ENCODE data around the gene DNTT. TPM values are rescaled to one million over a fixed set of nuclear protein-coding genes. Genes with fewer than 3 reads are reported as not detected.

Gene DNTT
- total and polyA plus RNA-seq, 2 of the 13 experiments (the other 11 are each of a cell fraction or from before 2014, with no cell fraction given) = not detected

DNA sequence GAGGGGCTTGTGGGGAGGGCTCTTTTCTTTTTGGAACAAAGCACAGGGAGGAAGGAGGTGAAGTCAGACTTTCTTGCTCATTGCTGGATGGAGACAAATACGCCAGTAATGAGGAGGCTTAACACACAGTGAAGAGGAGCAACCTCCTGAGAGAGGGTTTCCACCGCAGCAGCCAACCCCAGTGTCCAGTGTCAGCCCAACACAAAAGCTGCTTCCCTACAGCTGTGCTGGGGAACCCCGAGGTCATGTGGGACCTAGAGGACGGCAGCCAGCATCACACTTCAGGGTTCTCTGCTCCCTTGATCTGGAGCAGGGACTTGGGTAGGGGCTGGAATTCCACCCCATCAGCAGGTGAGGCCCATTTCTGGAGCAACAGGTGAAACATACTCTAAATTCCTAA, 40.6 kb upstream of the DNTT start (continued):
- TF ChIP-seq, protein P1, sequence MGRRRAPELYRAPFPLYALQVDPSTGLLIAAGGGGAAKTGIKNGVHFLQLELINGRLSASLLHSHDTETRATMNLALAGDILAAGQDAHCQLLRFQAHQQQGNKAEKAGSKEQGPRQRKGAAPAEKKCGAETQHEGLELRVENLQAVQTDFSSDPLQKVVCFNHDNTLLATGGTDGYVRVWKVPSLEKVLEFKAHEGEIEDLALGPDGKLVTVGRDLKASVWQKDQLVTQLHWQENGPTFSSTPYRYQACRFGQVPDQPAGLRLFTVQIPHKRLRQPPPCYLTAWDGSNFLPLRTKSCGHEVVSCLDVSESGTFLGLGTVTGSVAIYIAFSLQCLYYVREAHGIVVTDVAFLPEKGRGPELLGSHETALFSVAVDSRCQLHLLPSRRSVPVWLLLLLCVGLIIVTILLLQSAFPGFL (CRISPR knock-in tag; IDR thresholded peaks at IDR 0.05) = no peak
- TF ChIP-seq, protein P2, sequence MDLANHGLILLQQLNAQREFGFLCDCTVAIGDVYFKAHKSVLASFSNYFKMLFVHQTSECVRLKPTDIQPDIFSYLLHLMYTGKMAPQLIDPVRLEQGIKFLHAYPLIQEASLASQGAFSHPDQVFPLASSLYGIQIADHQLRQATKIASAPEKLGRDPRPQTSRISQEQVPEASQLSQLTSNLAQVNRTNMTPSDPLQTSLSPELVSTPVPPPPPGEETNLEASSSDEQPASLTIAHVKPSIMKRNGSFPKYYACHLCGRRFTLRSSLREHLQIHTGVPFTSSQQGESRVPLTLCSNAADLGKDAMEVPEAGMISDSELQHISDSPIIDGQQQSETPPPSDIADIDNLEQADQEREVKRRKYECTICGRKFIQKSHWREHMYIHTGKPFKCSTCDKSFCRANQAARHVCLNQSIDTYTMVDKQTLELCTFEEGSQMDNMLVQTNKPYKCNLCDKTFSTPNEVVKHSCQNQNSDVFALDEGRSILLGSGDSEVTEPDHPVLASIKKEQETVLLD (CRISPR knock-in tag; IDR thresholded peaks at IDR 0.05; ENCODE audit: low read depth) = no peak
- TF ChIP-seq U2AF1 (optimal IDR thresholded peaks at IDR 0.05; ENCODE audit: low read depth, low read length) (no peak), RELA (CRISPR knock-in tag; IDR thresholded peaks at IDR 0.05) (no peak), SP140L (CRISPR knock-in tag; IDR thresholded peaks at IDR 0.05; ENCODE audit: borderline replicate concordance) (no peak), ZNF124 (CRISPR knock-in tag; IDR thresholded peaks at IDR 0.05) (no peak), ZNF234 (CRISPR knock-in tag; conservative IDR thresholded peaks at IDR 0.05) (no peak), ZFAT (CRISPR knock-in tag; conservative IDR thresholded peaks at IDR 0.05) (no peak)
- TF ChIP-seq, protein P3, sequence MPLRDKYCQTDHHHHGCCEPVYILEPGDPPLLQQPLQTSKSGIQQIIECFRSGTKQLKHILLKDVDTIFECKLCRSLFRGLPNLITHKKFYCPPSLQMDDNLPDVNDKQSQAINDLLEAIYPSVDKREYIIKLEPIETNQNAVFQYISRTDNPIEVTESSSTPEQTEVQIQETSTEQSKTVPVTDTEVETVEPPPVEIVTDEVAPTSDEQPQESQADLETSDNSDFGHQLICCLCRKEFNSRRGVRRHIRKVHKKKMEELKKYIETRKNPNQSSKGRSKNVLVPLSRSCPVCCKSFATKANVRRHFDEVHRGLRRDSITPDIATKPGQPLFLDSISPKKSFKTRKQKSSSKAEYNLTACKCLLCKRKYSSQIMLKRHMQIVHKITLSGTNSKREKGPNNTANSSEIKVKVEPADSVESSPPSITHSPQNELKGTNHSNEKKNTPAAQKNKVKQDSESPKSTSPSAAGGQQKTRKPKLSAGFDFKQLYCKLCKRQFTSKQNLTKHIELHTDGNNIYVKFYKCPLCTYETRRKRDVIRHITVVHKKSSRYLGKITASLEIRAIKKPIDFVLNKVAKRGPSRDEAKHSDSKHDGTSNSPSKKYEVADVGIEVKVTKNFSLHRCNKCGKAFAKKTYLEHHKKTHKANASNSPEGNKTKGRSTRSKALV (CRISPR knock-in tag; IDR thresholded peaks at IDR 0.05) = no peak
- TF ChIP-seq, protein P4, sequence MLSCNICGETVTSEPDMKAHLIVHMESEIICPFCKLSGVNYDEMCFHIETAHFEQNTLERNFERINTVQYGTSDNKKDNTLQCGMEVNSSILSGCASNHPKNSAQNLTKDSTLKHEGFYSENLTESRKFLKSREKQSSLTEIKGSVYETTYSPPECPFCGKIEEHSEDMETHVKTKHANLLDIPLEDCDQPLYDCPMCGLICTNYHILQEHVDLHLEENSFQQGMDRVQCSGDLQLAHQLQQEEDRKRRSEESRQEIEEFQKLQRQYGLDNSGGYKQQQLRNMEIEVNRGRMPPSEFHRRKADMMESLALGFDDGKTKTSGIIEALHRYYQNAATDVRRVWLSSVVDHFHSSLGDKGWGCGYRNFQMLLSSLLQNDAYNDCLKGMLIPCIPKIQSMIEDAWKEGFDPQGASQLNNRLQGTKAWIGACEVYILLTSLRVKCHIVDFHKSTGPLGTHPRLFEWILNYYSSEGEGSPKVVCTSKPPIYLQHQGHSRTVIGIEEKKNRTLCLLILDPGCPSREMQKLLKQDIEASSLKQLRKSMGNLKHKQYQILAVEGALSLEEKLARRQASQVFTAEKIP (CRISPR knock-in tag; IDR thresholded peaks at IDR 0.05; ENCODE audit: borderline replicate concordance) = no peak
- TF ChIP-seq, protein P5, sequence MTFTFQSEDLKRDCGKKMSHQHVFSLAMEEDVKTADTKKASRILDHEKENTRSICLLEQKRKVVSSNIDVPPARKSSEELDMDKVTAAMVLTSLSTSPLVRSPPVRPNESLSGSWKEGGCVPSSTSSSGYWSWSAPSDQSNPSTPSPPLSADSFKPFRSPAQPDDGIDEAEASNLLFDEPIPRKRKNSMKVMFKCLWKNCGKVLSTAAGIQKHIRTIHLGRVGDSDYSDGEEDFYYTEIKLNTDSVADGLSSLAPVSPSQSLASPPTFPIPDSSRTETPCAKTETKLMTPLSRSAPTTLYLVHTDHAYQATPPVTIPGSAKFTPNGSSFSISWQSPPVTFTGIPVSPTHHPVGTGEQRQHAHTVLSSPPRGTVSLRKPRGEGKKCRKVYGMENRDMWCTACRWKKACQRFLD (CRISPR knock-in tag; IDR thresholded peaks at IDR 0.05; ENCODE audit: borderline replicate concordance) = no peak
